Measurements from ENCODE around the gene PRRT2.
A peak's percentile ranks its signal among the peaks of the same experiment; 100 is the strongest.
"Not testable (repeated sequence)": the region's sequence is repeated elsewhere in the genome, so short reads cannot be mapped to it uniquely, and the experiment has no call there.

The PRRT2 gene

GRCh38 chr16:29790949-29791844, 20.8 kb upstream of the PRRT2 start:
- DNase-seq = no peak

GRCh38 chr16:29791845-29792807, 19.9 kb upstream of the PRRT2 start:
- no peak for DNase-seq

DNA sequence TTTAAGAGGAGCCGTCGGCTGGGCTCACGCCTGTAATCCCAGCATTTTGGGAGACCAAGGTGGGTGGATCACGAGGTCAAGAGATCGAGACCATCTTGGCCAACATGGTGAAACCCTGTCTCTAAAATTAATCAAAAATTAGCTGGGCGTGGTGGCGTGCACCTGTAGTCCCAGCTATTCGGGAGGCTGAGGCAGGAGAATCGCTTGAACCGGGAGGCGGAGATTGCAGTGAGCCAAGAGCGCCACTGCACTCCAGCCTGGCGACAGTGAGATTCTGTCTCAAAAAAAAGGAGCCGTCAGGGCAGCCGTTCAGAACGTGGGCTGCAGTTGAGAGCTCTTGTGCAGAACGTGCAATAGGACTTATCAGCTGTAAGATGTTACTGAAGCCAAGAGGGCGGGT, 18.8 kb upstream of the PRRT2 start:
- not testable (repeated sequence) for DNase-seq

DNA sequence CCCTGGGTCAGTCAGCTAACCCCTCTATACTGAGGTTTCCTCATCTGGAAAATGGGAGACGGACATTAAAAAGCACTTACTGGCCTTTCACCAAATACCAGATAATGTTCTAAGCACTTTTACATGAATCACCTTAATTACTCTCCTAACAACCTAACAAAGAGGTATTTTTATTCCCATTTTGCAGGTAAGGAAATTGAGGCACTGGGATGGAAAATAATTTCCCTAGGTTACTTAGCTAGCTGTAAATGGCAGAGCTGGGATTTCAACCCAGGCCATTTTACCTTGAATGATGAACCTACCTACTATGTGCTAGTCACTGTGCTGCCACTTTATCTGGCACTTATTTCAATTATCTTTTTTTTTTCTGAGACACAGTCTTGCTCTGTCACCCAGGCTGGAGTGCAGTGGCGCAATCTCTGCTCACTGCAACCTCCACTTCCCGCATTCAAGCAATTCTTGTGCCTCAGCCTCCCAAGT, 17.7 kb upstream of the PRRT2 start:
- DNase-seq = no peak

- DNase-seq = no peak
These were observed 9.5 kb upstream of the PRRT2 start for GRCh38 chr16:29802416-29802935.

- no peak for DNase-seq
These were observed 8.0 kb upstream of the PRRT2 start for GRCh38 chr16:29804020-29804419.

GRCh38 chr16:29804455-29805231, 7.3 kb upstream of the PRRT2 start:
- no peak for DNase-seq

DNA sequence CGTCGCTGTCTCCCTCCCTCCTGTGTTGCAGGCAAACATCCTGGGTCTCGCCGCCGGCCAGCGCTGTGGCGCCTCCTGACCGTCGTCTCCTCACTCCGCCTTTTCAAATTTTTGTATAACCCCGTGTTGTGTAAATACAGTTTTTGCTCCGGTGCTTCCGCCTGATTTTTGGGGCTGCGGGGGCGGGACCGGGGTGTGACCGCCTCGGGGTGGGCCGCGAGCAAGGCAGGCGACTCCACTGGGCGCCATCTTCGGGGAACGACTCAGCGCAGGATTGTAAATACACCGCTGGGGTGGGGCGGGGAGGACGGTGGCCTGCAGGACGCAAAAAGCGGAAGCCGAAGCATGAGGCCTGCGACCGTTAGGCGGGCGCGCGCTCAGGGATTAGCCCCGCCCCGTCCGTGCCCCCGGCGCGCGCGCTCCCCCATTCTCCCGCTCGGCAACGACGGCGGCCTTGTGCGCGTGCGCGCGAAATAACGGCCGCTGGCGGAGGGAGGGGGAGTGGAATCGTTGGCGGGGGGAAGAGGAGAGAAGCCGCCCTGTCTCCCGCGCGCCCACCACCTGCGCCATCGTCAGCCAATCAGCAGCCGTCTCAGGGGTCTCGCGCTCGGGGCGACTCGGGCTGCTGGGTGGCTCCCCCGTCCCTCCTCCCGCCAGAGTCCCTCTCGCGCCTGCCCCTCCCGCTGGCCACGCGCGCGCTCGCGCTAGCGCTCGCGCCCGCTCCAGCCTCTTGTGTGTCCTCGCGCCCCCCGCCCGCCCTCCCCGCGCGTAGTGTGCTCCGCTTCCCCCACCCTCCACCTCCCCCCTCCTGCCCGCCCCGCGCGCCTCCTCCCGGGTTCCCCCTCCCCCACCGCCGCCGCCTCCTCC, 6.5 kb upstream of the PRRT2 start:
- DNase-seq = peak; percentile 97

GRCh38 chr16:29806099-29806579, 5.9 kb upstream of the PRRT2 start, which contains the start of gene MAZ:
Gene MAZ (plus strand): TSS chr16:29806529. CDS start chr16:29806702, 173 bp downstream.
- DNase-seq = peak; percentile 70

GRCh38 chr16:29806641-29807425, 5.2 kb upstream of the PRRT2 start:
- peak; percentile 67 for DNase-seq

DNA sequence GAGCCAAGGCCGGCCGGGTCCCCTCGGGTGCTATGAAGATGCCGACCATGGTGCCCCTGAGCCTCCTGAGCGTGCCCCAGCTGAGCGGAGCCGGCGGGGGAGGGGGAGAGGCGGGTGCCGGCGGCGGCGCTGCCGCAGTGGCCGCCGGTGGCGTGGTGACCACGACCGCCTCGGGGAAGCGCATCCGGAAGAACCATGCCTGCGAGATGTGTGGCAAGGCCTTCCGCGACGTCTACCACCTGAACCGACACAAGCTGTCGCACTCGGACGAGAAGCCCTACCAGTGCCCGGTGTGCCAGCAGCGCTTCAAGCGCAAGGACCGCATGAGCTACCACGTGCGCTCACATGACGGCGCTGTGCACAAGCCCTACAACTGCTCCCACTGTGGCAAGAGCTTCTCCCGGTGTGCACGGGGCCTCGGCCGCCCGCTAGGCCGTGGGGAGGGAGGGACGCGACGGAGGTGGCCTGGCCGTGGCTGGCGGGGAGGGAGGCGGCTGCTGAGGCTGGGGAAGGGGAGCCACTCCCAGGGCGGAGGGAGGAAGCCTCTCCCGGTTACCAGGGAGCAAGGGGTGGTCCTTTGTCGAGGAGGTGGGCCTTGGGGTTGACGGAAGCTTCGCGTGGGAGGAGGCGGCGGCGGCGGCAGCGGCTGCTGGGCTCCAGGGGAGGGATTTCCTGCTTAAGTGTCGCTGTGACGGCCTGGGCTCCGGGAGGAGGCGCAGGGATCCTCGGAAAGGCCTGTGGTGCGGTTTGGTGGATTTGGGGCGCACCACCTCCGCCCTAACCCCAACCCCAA, 4.4 kb upstream of the PRRT2 start:
- DNase-seq = peak; percentile 77

DNA sequence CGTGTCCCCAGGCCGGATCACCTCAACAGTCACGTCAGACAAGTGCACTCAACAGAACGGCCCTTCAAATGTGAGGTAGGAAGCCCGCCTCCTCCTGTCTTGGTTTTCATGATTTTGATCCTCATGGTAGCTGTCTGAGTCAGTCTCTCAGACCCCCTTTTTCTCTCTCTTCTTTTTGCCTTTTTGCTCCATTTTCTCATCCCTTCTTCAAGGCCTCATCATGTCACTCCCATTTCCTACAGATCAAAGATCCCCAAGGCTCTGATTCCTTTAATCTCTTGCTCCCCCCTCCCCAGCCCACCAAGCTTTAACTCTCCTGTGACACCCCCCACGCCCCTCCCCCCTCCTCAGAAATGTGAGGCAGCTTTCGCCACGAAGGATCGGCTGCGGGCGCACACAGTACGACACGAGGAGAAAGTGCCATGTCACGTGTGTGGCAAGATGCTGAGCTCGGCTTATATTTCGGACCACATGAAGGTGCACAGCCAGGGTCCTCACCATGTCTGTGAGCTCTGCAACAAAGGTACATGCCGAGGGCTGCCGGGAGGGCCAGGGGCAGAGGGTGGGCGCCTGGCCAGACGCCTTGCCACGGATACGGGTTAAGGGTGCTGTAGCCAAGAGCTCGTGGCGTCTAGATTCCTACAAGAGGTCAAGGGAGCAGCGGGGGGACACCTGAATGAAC, 3.6 kb upstream of the PRRT2 start:
- no peak for DNase-seq

DNA sequence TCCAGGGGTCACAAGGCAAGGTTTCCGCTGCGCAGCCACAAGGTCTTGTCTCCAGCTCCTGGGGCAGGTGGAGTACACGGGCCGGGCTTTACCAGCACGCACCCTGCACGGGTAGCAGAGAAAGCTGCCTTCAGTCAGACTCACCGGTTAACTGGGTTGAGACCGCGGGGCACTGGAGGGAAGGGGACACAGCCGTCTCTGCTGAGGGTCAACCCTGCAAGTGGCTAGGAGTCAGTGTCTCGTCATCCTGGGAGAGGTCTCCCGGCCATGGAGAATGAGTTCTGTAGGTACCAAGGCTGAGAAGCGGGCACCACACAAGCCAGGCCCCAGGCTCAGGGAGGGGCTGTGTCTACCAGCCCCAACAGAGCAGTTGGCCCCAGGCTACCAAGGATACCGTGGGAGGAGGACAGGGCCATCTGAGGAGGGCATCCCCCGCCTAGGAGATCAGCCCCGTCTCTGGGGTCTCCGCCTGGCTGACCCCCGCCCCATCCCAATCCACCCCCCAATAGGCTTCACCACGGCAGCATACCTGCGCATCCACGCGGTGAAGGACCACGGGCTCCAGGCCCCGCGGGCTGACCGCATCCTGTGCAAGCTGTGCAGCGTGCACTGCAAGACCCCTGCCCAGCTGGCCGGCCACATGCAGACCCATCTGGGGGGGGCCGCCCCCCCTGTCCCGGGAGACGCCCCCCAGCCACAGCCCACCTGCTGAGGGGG, 2.8 kb upstream of the PRRT2 start:
- no peak for DNase-seq

GRCh38 chr16:29809850-29810698, 1.9 kb upstream of the PRRT2 start:
- DNase-seq = no peak

GRCh38 chr16:29810699-29811169, 1.3 kb upstream of the PRRT2 start:
- DNase-seq = no peak

DNA sequence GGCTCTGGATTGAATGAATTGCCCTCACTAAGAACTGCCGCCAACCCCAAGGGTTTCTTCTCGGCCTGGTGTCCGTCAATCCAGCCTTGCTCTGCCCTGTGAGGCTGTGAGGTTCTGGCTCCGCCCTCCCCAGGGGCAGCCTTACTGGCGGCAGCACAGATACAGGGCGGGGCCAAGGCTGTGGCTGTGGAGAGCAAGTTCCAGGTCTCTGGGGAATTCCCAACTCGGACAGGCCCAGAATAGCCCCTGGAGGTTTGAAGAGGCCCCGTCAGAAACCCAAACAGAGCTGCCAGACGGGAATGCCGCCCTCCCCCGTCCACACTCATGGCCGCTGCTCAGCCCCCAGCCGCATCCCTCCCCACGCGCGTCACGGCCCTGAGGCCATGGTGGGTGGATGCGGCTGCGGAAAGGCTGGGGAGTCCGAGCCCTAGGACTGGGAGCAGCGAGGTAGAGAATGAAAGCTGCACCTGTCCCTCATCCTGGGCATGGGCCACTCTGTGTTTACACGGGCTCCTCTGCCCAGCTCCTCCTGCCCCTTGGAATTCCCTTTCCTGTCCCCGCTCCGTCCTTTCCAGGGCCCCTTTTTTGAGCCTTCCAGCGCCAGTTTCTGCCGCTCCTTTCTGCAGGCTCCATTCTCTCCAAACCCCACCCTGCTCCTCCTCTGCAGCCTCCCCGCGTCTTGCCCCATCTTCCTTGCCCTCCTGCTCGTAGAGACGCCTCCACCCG, 660 bp upstream of the PRRT2 start:
- peak; percentile 80 for DNase-seq

Data from activated CD4-positive, CD25-positive, alpha-beta regulatory T cell treated with anti-CD3 and anti-CD28 coated beads, Interleukin-2, amount 50 U/mL, for 72 hours (primary cell).